Measurements from ENCODE around the gene KHSRP. TPM values are rescaled to one million over a fixed set of nuclear protein-coding genes. Genes with fewer than 3 reads are reported as not detected.

Gene KHSRP
- total RNA-seq, 1 donor from 2014 or later = 55.8 TPM

- Histone ChIP-seq H3K4me3 (ENCODE audit: low read depth, low read length) (no peak overlapping the region), H3K36me3 (ENCODE audit: control insufficient read depth, insufficient read depth, low read length) (peaks cover 17% of the 10 kb centered on the region), H3K27me3 (ENCODE audit: control insufficient read depth, insufficient read depth, low read length) (no peaks in the 10 kb centered on the region)
- FAIRE-seq (no peak), DNase-seq (ENCODE audit: low read depth) (no peak)
- TF ChIP-seq CTCF (IDR thresholded peaks at IDR 0.05; ENCODE audit: insufficient read depth, low read length, severe bottlenecking) = no peak
Measured at GRCh38 chr19:6364353-6364752, 60.3 kb downstream of the KHSRP start.

Other genes with a start within 250 kb of the KHSRP start
- gene MLLT1, start 144.8 kb downstream of the KHSRP start, total RNA-seq = 2.6 and 2.9 TPM in 2 replicates
- not detected in 2 replicates for gene ACER1, start 91.2 kb downstream of the KHSRP start, total RNA-seq
- 43.1 and 49.8 TPM in 2 replicates for gene CLPP, start 63.3 kb downstream of the KHSRP start, total RNA-seq
- 22.0 and 23.7 TPM in 2 replicates for gene ALKBH7, start 52.0 kb downstream of the KHSRP start, total RNA-seq
- 0.26 and 0.51 TPM in 2 replicates for gene PSPN, start 48.9 kb downstream of the KHSRP start, total RNA-seq
- gene GTF2F1, start 31.6 kb downstream of the KHSRP start, total RNA-seq = 52.7 and 63.6 TPM in 2 replicates
- not detected in 2 replicates for gene SLC25A41, start 9.0 kb upstream of the KHSRP start, total RNA-seq
- 18.1 and 36.9 TPM in 2 replicates for gene SLC25A23, start 35.0 kb upstream of the KHSRP start, total RNA-seq
- gene CRB3, start 39.5 kb upstream of the KHSRP start, total RNA-seq = 49.5 and 90.9 TPM in 2 replicates
- under 0.01 TPM in 1 of 2 replicates, not detected in the other for gene DENND1C, start 57.0 kb upstream of the KHSRP start, total RNA-seq
- gene TUBB4A, start 77.5 kb upstream of the KHSRP start, total RNA-seq = not detected in 2 replicates
- 4.6 and 5.5 TPM in 2 replicates for gene TNFSF9, start 106.2 kb upstream of the KHSRP start, total RNA-seq
- gene CD70, start 166.3 kb upstream of the KHSRP start, total RNA-seq = not detected in 2 replicates
- gene TNFSF14, start 245.3 kb upstream of the KHSRP start, total RNA-seq = under 0.01 TPM in 1 of 2 replicates, not detected in the other